22Rv1 (cell line): ENCODE data around the gene GAN.

Experiments used
- ZFX ChIP-seq: fragments of 450-650 bp; IDR thresholded peaks from 2 replicates; pipeline ENCODE4 v1.6.1; 2017; ENCODE audit warnings: antibody characterized with exemption, borderline replicate concordance
- TF ChIP-seq, protein P1 (sequence below): fragments of 450-650 bp; IDR thresholded peaks from 2 replicates; pipeline ENCODE4 v1.5.1; 2017; ENCODE audit warnings: mild to moderate bottlenecking

DNA sequence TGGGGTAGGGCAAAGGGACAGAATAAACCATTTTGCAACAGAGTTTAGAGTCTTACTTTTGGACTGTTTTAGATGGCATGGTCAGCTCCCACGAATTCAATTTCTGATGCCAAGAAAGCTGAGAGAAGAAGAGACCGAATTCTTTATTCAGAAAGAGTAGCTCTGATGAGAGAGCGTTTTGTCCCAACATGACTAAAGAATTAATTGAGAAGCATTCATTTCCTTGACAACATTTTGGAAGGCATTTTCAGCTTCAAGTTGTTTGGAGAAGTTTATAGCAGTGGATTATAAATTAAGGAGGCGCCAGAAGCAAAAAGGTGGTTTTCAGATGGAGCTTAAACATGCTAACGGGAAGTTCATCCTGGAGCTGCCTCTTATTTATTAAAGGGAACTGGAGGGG is 12.2 kb downstream of the GAN start:
- TF ChIP-seq, protein P1, sequence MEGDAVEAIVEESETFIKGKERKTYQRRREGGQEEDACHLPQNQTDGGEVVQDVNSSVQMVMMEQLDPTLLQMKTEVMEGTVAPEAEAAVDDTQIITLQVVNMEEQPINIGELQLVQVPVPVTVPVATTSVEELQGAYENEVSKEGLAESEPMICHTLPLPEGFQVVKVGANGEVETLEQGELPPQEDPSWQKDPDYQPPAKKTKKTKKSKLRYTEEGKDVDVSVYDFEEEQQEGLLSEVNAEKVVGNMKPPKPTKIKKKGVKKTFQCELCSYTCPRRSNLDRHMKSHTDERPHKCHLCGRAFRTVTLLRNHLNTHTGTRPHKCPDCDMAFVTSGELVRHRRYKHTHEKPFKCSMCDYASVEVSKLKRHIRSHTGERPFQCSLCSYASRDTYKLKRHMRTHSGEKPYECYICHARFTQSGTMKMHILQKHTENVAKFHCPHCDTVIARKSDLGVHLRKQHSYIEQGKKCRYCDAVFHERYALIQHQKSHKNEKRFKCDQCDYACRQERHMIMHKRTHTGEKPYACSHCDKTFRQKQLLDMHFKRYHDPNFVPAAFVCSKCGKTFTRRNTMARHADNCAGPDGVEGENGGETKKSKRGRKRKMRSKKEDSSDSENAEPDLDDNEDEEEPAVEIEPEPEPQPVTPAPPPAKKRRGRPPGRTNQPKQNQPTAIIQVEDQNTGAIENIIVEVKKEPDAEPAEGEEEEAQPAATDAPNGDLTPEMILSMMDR, result no peak
- TF ChIP-seq ZFX, result no peak
